HG03159 (cell line): Measurements from ENCODE around the gene KRT74.

ENCODE experiments used
- ATAC-seq: cut with Tn5 transposase; IDR thresholded peaks from one replicate; pipeline ENCODE4 v1.9.1; 2021; ENCODE audit warnings: mild to moderate bottlenecking, moderate library complexity; ENCODE audit not compliant: unreplicated experiment

KRT74 gene

GRCh38 chr12:52522346-52523011, 51.2 kb downstream of the KRT74 start:
- ATAC-seq: no peak

GRCh38 chr12:52521568-52522266, 51.9 kb downstream of the KRT74 start:
- ATAC-seq: no peak

- ATAC-seq: no peak
Observed at GRCh38 chr12:52521175-52521567, 52.5 kb downstream of the KRT74 start.

GRCh38 chr12:52519826-52520662, 53.6 kb downstream of the KRT74 start, which contains the start of gene KRT5:
Gene KRT5 (minus strand): TSS chr12:52520394. CDS start chr12:52520296, 98 bp downstream.
- ATAC-seq: no peak

- no peak for ATAC-seq
Observed at GRCh38 chr12:52519387-52519703, 54.3 kb downstream of the KRT74 start.

GRCh38 chr12:52518574-52519386, 54.9 kb downstream of the KRT74 start:
- ATAC-seq: no peak

- ATAC-seq: no peak
Observed at GRCh38 chr12:52517888-52518287, 55.8 kb downstream of the KRT74 start.

- ATAC-seq: no peak
Observed at GRCh38 chr12:52517005-52517835, 56.4 kb downstream of the KRT74 start.

- no peak for ATAC-seq
Observed at GRCh38 chr12:52515927-52516831, 57.5 kb downstream of the KRT74 start.
